KOPT-K1 (cell line): ENCODE data around the gene MSI2.

Experiments
- H3K27ac ChIP-seq: fragments of 200-600 bp; sonication (generic); 2 replicates; pipeline ENCODE4 v1.5.1; 2016; ENCODE audit warnings: antibody characterized with exemption, mild to moderate bottlenecking, low read depth, low read length; ENCODE audit not compliant: poor library complexity, severe bottlenecking
- H3K36me3 ChIP-seq: fragments of 200-600 bp; sonication (generic); 2 replicates; pipeline ENCODE4 v1.5.1; 2017; ENCODE audit warnings: antibody characterized with exemption, mild to moderate bottlenecking, low read length, moderate library complexity; ENCODE audit not compliant: insufficient read depth
- H3K9me3 ChIP-seq: fragments of 200-600 bp; sonication (generic); 2 replicates; pipeline ENCODE4 v1.5.1; 2017; ENCODE audit warnings: antibody characterized with exemption, low read length, mild to moderate bottlenecking; ENCODE audit not compliant: insufficient read depth, poor library complexity, severe bottlenecking

Gene MSI2

GRCh38 chr17:57657211-57657610 is 400.9 kb downstream of the MSI2 start:
- H3K36me3 ChIP-seq = peaks cover 99% of the 10 kb centered on the region
- no peak overlapping the region for H3K27ac ChIP-seq
- no peaks in the 10 kb centered on the region for H3K9me3 ChIP-seq

- Histone ChIP-seq H3K36me3 (peaks cover 99% of the 10 kb centered on the region), H3K27ac (no peak overlapping the region), H3K9me3 (no peaks in the 10 kb centered on the region)
Observed at GRCh38 chr17:57662041-57662440, 405.7 kb downstream of the MSI2 start.

GRCh38 chr17:57662644-57663308 is 406.5 kb downstream of the MSI2 start:
- Histone ChIP-seq H3K27ac (no peak overlapping the region), H3K36me3 (peaks cover 99% of the 10 kb centered on the region), H3K9me3 (no peaks in the 10 kb centered on the region)

- no peak overlapping the region for H3K27ac ChIP-seq
- no peaks in the 10 kb centered on the region for H3K9me3 ChIP-seq
- peaks cover 98% of the 10 kb centered on the region for H3K36me3 ChIP-seq
Observed at GRCh38 chr17:57663326-57664070, 407.2 kb downstream of the MSI2 start.

GRCh38 chr17:57665128-57665527 is 408.8 kb downstream of the MSI2 start:
- Histone ChIP-seq H3K27ac (peak overlapping the region; percentile 55), H3K9me3 (no peaks in the 10 kb centered on the region), H3K36me3 (peaks cover 98% of the 10 kb centered on the region)

GRCh38 chr17:57665696-57666095 is 409.4 kb downstream of the MSI2 start:
- H3K9me3 ChIP-seq = no peaks in the 10 kb centered on the region
- H3K36me3 ChIP-seq = peaks cover 98% of the 10 kb centered on the region
- peak overlapping the region; percentile 55 for H3K27ac ChIP-seq

GRCh38 chr17:57666201-57666870 is 410.0 kb downstream of the MSI2 start:
- peaks cover 98% of the 10 kb centered on the region for H3K36me3 ChIP-seq
- H3K9me3 ChIP-seq = no peaks in the 10 kb centered on the region
- peak overlapping the region; percentile 55 for H3K27ac ChIP-seq

- Histone ChIP-seq H3K27ac (peak overlapping the region; percentile 55), H3K36me3 (peaks cover 99% of the 10 kb centered on the region), H3K9me3 (no peaks in the 10 kb centered on the region)
Observed at GRCh38 chr17:57666946-57667345, 410.6 kb downstream of the MSI2 start.

- Histone ChIP-seq H3K36me3 (peaks cover 99% of the 10 kb centered on the region), H3K27ac (peak overlapping the region; percentile 55)
Observed at GRCh38 chr17:57667461-57667923, 411.2 kb downstream of the MSI2 start.

GRCh38 chr17:57668332-57668731 is 412.0 kb downstream of the MSI2 start:
- H3K9me3 ChIP-seq = no peaks in the 10 kb centered on the region
- peak overlapping the region; percentile 55 for H3K27ac ChIP-seq
- peaks cover 99% of the 10 kb centered on the region for H3K36me3 ChIP-seq

More at GRCh38 chr17:57667461-57667923, 411.2 kb downstream of the MSI2 start:
- no peaks in the 10 kb centered on the region for H3K9me3 ChIP-seq

- peak overlapping the region; percentile 55 for H3K27ac ChIP-seq
- peaks cover 98% of the 10 kb centered on the region for H3K36me3 ChIP-seq
- H3K9me3 ChIP-seq = no peaks in the 10 kb centered on the region
Observed at GRCh38 chr17:57669671-57670529, 413.6 kb downstream of the MSI2 start.

GRCh38 chr17:57670769-57671569 is 414.6 kb downstream of the MSI2 start:
- Histone ChIP-seq H3K9me3 (no peaks in the 10 kb centered on the region), H3K36me3 (peaks cover 98% of the 10 kb centered on the region), H3K27ac (peak overlapping the region; percentile 55)

- Histone ChIP-seq H3K27ac (peak overlapping the region; percentile 55), H3K36me3 (peaks cover 98% of the 10 kb centered on the region), H3K9me3 (no peaks in the 10 kb centered on the region)
Observed at GRCh38 chr17:57671667-57672632, 415.6 kb downstream of the MSI2 start.
